ENCODE data around the gene PLCH1.
A peak's percentile ranks its signal among the peaks of the same experiment; 100 is the strongest.

Gene PLCH1

DNA sequence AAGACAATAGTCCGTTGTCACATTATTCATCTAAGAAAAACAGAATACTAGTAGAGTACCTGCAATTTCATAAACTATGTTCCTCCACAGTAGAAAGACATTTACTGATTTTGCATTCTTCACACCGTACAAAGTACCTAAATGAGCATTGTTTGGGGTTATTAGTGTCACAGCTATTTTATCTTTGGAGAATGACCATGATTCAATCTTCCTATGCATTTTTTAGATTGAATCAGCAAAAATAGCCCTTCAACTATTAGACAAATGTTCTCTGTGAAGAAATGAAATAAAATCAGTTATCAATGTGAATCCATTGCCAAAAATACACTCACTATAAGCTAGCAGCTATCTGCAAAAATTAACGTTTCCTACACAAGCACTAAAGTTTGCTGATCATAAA lies 176.6 kb downstream of the PLCH1 start:
- no peaks in the 10 kb centered on the region for H3K4me1 ChIP-seq (ENCODE audit: control insufficient read depth, insufficient read depth, low read length, poor library complexity, severe bottlenecking)
- no peaks in the 10 kb centered on the region for H3K36me3 ChIP-seq (ENCODE audit: control insufficient read depth, insufficient read depth, low read length)
- no peak overlapping the region for H3K4me3 ChIP-seq (ENCODE audit: extremely low read depth, insufficient read depth, low read length, poor library complexity, severe bottlenecking)
- no peaks in the 10 kb centered on the region for H3K9me3 ChIP-seq (ENCODE audit: control insufficient read depth, low read length)
- 100% methylated on average over 1 of the region's 3 CpGs; no CpG with 5 or more reads in 1 of the 2 experiments for WGBS, 2 experiments (ENCODE audit: insufficient coverage in 2 of 2)
- H3K27ac ChIP-seq (ENCODE audit: low read depth, low read length, severe bottlenecking), result no peak overlapping the region

DNA sequence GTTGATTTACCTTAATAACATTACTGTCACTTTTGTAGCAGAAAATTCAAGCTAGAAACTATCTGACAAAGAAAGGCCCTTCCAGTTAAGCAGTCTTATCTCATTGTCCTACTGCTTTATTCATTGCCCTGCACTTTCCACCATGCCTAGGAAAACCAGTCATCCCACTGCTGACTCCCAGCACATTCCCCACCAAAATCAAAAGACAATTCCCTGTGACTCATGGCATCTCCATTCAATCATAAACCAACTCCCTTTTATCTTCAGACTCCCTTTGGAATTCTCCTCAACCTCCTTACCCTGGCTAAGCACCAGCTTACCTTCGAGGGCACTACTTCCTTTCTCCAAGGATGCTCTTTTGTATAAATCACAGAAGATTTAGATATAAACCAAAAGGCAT lies 184.3 kb downstream of the PLCH1 start:
- H3K4me1 ChIP-seq (ENCODE audit: control insufficient read depth, insufficient read depth, low read length, poor library complexity, severe bottlenecking), result peaks cover 11% of the 10 kb centered on the region
- no peak overlapping the region for H3K4me3 ChIP-seq (ENCODE audit: extremely low read depth, insufficient read depth, low read length, poor library complexity, severe bottlenecking)
- H3K27ac ChIP-seq (ENCODE audit: low read depth, low read length, severe bottlenecking), result peak overlapping the region; percentile 29
- H3K9me3 ChIP-seq (ENCODE audit: control insufficient read depth, low read length), result no peaks in the 10 kb centered on the region
- 57% methylated on average over 1 of the region's 1 CpG; no CpG with 5 or more reads in 1 of the 2 experiments for WGBS, 2 experiments (ENCODE audit: insufficient coverage in 2 of 2)
- no peaks in the 10 kb centered on the region for H3K36me3 ChIP-seq (ENCODE audit: control insufficient read depth, insufficient read depth, low read length)

DNA sequence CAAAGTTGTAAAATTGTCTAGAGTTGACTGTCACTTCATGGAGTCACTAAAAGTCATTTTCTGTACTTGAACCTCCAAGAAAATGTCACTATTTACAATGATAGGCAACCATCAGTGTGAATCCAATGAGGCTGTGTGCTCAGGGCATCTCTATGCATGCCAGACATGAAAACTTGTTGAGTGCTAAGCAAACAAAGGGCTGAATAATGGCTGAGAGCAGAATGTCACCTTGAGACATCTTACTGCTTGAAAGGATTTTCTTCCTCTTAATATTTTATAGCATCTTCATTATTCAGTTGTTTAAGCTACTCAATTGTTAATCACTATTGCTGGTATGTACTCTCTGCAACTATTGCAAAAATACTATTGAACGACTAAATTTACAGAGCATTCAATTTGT lies 184.7 kb downstream of the PLCH1 start:
- H3K4me3 ChIP-seq (ENCODE audit: extremely low read depth, insufficient read depth, low read length, poor library complexity, severe bottlenecking), result no peak overlapping the region
- H3K4me1 ChIP-seq (ENCODE audit: control insufficient read depth, insufficient read depth, low read length, poor library complexity, severe bottlenecking), result peaks cover 11% of the 10 kb centered on the region
- WGBS, 2 experiments (ENCODE audit: insufficient coverage in 2 of 2), result no CpG with 5 or more reads among the region's 1 CpG
- H3K36me3 ChIP-seq (ENCODE audit: control insufficient read depth, insufficient read depth, low read length), result no peaks in the 10 kb centered on the region
- peak overlapping the region; percentile 29 for H3K27ac ChIP-seq (ENCODE audit: low read depth, low read length, severe bottlenecking)
- no peaks in the 10 kb centered on the region for H3K9me3 ChIP-seq (ENCODE audit: control insufficient read depth, low read length)

- no peak overlapping the region for H3K4me3 ChIP-seq (ENCODE audit: extremely low read depth, insufficient read depth, low read length, poor library complexity, severe bottlenecking)
- H3K4me1 ChIP-seq (ENCODE audit: control insufficient read depth, insufficient read depth, low read length, poor library complexity, severe bottlenecking), result peaks cover 11% of the 10 kb centered on the region
- H3K36me3 ChIP-seq (ENCODE audit: control insufficient read depth, insufficient read depth, low read length), result no peaks in the 10 kb centered on the region
- 92 to 100% methylated on average over 1 to 4 of the region's 4 CpGs for WGBS, 2 experiments (ENCODE audit: insufficient coverage in 2 of 2)
- no peak overlapping the region for H3K27ac ChIP-seq (ENCODE audit: low read depth, low read length, severe bottlenecking)
- no peaks in the 10 kb centered on the region for H3K9me3 ChIP-seq (ENCODE audit: control insufficient read depth, low read length)
These were observed 188.3 kb downstream of the PLCH1 start for GRCh38 chr3:155556531-155556930.

GRCh38 chr3:155555479-155556060 lies 189.3 kb downstream of the PLCH1 start:
- Histone ChIP-seq H3K9me3 (ENCODE audit: control insufficient read depth, low read length) (no peaks in the 10 kb centered on the region), H3K36me3 (ENCODE audit: control insufficient read depth, insufficient read depth, low read length) (no peaks in the 10 kb centered on the region), H3K27ac (ENCODE audit: low read depth, low read length, severe bottlenecking) (no peak overlapping the region), H3K4me3 (ENCODE audit: extremely low read depth, insufficient read depth, low read length, poor library complexity, severe bottlenecking) (no peak overlapping the region), H3K4me1 (ENCODE audit: control insufficient read depth, insufficient read depth, low read length, poor library complexity, severe bottlenecking) (peaks cover 11% of the 10 kb centered on the region)
- 100% methylated on average over 1 of the region's 2 CpGs; no CpG with 5 or more reads in 1 of the 2 experiments for WGBS, 2 experiments (ENCODE audit: insufficient coverage in 2 of 2)

- H3K9me3 ChIP-seq (ENCODE audit: control insufficient read depth, low read length), result no peaks in the 10 kb centered on the region
- H3K4me3 ChIP-seq (ENCODE audit: extremely low read depth, insufficient read depth, low read length, poor library complexity, severe bottlenecking), result no peak overlapping the region
- WGBS, 2 experiments (ENCODE audit: insufficient coverage in 2 of 2), result 60 to 80% methylated on average over 1 of the region's 4 CpGs
- H3K4me1 ChIP-seq (ENCODE audit: control insufficient read depth, insufficient read depth, low read length, poor library complexity, severe bottlenecking), result peaks cover 5% of the 10 kb centered on the region
- no peaks in the 10 kb centered on the region for H3K36me3 ChIP-seq (ENCODE audit: control insufficient read depth, insufficient read depth, low read length)
- no peak overlapping the region for H3K27ac ChIP-seq (ENCODE audit: low read depth, low read length, severe bottlenecking)
These were observed 190.0 kb downstream of the PLCH1 start for GRCh38 chr3:155554777-155555451.

DNA sequence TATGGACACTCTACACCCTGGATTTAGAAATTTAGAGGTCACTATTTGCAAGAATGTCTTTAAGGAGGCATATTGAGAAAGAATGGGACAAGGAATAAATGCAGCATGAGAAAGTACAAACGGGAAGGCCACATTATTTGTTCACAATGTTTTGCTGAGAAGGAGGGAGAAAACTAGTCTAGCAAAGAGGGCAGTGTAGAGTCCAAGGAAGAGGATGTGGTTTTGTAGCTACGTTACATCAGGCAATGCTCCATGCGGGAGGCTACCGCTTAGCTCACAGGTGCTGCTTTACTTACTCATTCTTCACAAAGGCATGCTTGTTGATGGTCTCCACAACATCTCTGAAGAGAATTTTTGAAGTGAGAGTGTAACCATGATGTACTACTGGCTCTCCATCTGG lies 191.1 kb downstream of the PLCH1 start:
- no peak overlapping the region for H3K27ac ChIP-seq (ENCODE audit: low read depth, low read length, severe bottlenecking)
- no peak overlapping the region for H3K4me3 ChIP-seq (ENCODE audit: extremely low read depth, insufficient read depth, low read length, poor library complexity, severe bottlenecking)
- no peaks in the 10 kb centered on the region for H3K9me3 ChIP-seq (ENCODE audit: control insufficient read depth, low read length)
- no peaks in the 10 kb centered on the region for H3K36me3 ChIP-seq (ENCODE audit: control insufficient read depth, insufficient read depth, low read length)
- peaks cover 3% of the 10 kb centered on the region for H3K4me1 ChIP-seq (ENCODE audit: control insufficient read depth, insufficient read depth, low read length, poor library complexity, severe bottlenecking)
- WGBS, 2 experiments (ENCODE audit: insufficient coverage in 2 of 2), result 89 to 96% methylated on average over 1 to 2 of the region's 4 CpGs

DNA sequence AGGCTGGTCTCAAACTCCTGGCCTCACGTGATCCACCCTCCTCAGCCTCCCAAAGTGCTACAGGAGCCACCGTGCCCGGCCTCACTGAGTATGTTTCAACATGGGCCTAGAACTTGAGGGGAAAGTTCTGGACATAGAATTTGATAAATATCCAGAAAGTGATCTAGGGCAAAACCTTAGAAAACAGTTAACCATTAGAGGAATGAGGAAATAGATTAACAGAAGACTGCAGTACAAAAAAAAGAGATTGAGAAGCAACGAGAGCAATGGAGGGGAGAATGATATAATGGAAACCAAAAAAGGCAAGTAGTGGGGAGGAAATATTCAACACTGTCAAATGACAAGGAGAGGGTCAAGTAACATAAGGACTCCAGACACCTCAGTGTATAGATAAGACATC lies 191.5 kb downstream of the PLCH1 start:
- Histone ChIP-seq H3K27ac (ENCODE audit: low read depth, low read length, severe bottlenecking) (no peak overlapping the region), H3K4me1 (ENCODE audit: control insufficient read depth, insufficient read depth, low read length, poor library complexity, severe bottlenecking) (peaks cover 3% of the 10 kb centered on the region), H3K9me3 (ENCODE audit: control insufficient read depth, low read length) (no peaks in the 10 kb centered on the region), H3K36me3 (ENCODE audit: control insufficient read depth, insufficient read depth, low read length) (no peaks in the 10 kb centered on the region), H3K4me3 (ENCODE audit: extremely low read depth, insufficient read depth, low read length, poor library complexity, severe bottlenecking) (no peak overlapping the region)
- 67 to 71% methylated on average over 1 to 2 of the region's 4 CpGs for WGBS, 2 experiments (ENCODE audit: insufficient coverage in 2 of 2)

- H3K4me1 ChIP-seq (ENCODE audit: control insufficient read depth, insufficient read depth, low read length, poor library complexity, severe bottlenecking), result no peaks in the 10 kb centered on the region
- no CpG with 5 or more reads among the region's 3 CpGs for WGBS, 2 experiments (ENCODE audit: insufficient coverage in 2 of 2)
- no peak overlapping the region for H3K27ac ChIP-seq (ENCODE audit: low read depth, low read length, severe bottlenecking)
- no peak overlapping the region for H3K4me3 ChIP-seq (ENCODE audit: extremely low read depth, insufficient read depth, low read length, poor library complexity, severe bottlenecking)
- H3K36me3 ChIP-seq (ENCODE audit: control insufficient read depth, insufficient read depth, low read length), result no peaks in the 10 kb centered on the region
- no peaks in the 10 kb centered on the region for H3K9me3 ChIP-seq (ENCODE audit: control insufficient read depth, low read length)
These were observed 194.5 kb downstream of the PLCH1 start for GRCh38 chr3:155550391-155550790.

DNA sequence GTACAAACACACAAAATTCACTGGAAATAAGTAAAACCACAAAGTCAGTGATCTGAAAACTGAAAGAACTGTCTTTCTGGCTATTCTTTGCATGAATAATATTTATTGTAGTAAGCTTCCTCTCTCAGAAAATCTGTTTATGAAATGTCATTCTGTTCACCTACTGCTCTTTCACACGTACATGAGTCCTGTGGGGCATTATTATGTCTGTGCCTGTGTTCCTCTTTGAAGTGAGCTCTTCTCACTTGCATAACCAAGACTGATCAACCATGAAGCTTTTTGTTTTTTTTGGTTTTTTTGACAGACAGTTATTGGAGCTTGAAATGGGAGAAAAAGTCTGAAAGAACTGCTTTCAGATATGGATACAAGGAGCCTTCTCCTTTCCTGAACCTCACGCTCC lies 195.8 kb downstream of the PLCH1 start:
- Histone ChIP-seq H3K4me3 (ENCODE audit: extremely low read depth, insufficient read depth, low read length, poor library complexity, severe bottlenecking) (no peak overlapping the region), H3K36me3 (ENCODE audit: control insufficient read depth, insufficient read depth, low read length) (no peaks in the 10 kb centered on the region), H3K4me1 (ENCODE audit: control insufficient read depth, insufficient read depth, low read length, poor library complexity, severe bottlenecking) (no peaks in the 10 kb centered on the region), H3K9me3 (ENCODE audit: control insufficient read depth, low read length) (no peaks in the 10 kb centered on the region), H3K27ac (ENCODE audit: low read depth, low read length, severe bottlenecking) (no peak overlapping the region)
- 80% methylated on average over 1 of the region's 2 CpGs; no CpG with 5 or more reads in 1 of the 2 experiments for WGBS, 2 experiments (ENCODE audit: insufficient coverage in 2 of 2)

- no peaks in the 10 kb centered on the region for H3K4me1 ChIP-seq (ENCODE audit: control insufficient read depth, insufficient read depth, low read length, poor library complexity, severe bottlenecking)
- H3K27ac ChIP-seq (ENCODE audit: low read depth, low read length, severe bottlenecking), result no peak overlapping the region
- WGBS, 2 experiments (ENCODE audit: insufficient coverage in 2 of 2), result 90 to 96% methylated on average over 2 of the region's 2 CpGs
- H3K9me3 ChIP-seq (ENCODE audit: control insufficient read depth, low read length), result no peaks in the 10 kb centered on the region
- no peaks in the 10 kb centered on the region for H3K36me3 ChIP-seq (ENCODE audit: control insufficient read depth, insufficient read depth, low read length)
- H3K4me3 ChIP-seq (ENCODE audit: extremely low read depth, insufficient read depth, low read length, poor library complexity, severe bottlenecking), result no peak overlapping the region
These were observed 196.7 kb downstream of the PLCH1 start for GRCh38 chr3:155548195-155548594.
